Ishikawa (cell line): Measurements from ENCODE around the gene BTK.

Source experiments
- CEBPB ChIP-seq: IDR thresholded peaks from 2 replicates; pipeline ENCODE4 v1.6.1; 2012
- FOXM1 ChIP-seq: IDR thresholded peaks from 2 replicates; pipeline ENCODE4 v1.6.1; 2012; ENCODE audit warnings: low read depth, borderline replicate concordance
- MAX ChIP-seq: IDR thresholded peaks from 2 replicates; pipeline ENCODE4 v1.6.1; 2012
- RAD21 ChIP-seq: IDR thresholded peaks from 2 replicates; pipeline ENCODE4 v1.6.1; 2012; ENCODE audit warnings: low read depth
- TAF1 ChIP-seq: IDR thresholded peaks from 2 replicates; pipeline ENCODE4 v1.6.1; 2012; ENCODE audit warnings: low read depth, mild to moderate bottlenecking
- YY1 ChIP-seq: IDR thresholded peaks from 2 replicates; pipeline ENCODE4 v1.6.1; 2012; ENCODE audit warnings: low read depth
- ZBTB7A ChIP-seq: IDR thresholded peaks from 2 replicates; pipeline ENCODE4 v1.6.1; 2012; ENCODE audit warnings: low read depth
- TF ChIP-seq, protein P1 (sequence below): IDR thresholded peaks from 2 replicates; pipeline ENCODE4 v1.6.1; 2012; ENCODE audit warnings: low read depth, mild to moderate bottlenecking
- TF ChIP-seq, protein P2 (sequence below): IDR thresholded peaks from 2 replicates; pipeline ENCODE4 v1.6.1; 2012

DNA sequence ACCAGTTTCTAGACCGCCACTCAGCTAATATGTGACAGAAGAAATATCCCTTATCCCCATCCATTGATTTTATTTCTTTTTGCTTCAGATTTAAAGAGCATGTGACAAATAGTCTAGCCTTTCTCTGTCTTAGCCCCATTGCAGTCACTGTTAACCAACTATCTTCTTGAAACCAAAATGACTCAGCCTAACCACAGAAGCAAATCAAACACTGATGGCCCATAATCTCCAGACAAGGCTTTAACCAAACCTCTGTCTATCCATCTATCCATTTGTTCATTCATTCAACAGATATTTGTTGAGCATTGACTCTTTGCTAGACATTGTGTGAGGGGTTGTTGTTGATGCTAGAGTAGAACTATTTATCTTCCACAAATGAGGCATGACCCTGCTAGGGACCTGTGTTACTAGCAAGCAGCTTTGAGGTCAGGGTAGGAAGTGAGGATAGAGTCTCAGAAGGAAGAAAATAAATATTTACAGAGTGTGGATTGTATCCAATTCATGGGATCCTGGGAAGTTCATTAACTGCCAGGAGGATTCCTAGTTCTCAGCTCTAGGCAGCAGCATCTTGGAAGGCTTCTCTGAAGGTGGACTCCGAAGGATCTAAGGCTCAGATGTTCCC lies 44.6 kb upstream of the BTK start:
- TF ChIP-seq MAX, result no peak
- TF ChIP-seq, protein P1, sequence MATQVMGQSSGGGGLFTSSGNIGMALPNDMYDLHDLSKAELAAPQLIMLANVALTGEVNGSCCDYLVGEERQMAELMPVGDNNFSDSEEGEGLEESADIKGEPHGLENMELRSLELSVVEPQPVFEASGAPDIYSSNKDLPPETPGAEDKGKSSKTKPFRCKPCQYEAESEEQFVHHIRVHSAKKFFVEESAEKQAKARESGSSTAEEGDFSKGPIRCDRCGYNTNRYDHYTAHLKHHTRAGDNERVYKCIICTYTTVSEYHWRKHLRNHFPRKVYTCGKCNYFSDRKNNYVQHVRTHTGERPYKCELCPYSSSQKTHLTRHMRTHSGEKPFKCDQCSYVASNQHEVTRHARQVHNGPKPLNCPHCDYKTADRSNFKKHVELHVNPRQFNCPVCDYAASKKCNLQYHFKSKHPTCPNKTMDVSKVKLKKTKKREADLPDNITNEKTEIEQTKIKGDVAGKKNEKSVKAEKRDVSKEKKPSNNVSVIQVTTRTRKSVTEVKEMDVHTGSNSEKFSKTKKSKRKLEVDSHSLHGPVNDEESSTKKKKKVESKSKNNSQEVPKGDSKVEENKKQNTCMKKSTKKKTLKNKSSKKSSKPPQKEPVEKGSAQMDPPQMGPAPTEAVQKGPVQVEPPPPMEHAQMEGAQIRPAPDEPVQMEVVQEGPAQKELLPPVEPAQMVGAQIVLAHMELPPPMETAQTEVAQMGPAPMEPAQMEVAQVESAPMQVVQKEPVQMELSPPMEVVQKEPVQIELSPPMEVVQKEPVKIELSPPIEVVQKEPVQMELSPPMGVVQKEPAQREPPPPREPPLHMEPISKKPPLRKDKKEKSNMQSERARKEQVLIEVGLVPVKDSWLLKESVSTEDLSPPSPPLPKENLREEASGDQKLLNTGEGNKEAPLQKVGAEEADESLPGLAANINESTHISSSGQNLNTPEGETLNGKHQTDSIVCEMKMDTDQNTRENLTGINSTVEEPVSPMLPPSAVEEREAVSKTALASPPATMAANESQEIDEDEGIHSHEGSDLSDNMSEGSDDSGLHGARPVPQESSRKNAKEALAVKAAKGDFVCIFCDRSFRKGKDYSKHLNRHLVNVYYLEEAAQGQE, result no peak
- no peak for TF ChIP-seq YY1
- no peak for TF ChIP-seq TAF1
- TF ChIP-seq RAD21, result no peak
- no peak for TF ChIP-seq CEBPB
- TF ChIP-seq ZBTB7A, result no peak
- TF ChIP-seq, protein P2, sequence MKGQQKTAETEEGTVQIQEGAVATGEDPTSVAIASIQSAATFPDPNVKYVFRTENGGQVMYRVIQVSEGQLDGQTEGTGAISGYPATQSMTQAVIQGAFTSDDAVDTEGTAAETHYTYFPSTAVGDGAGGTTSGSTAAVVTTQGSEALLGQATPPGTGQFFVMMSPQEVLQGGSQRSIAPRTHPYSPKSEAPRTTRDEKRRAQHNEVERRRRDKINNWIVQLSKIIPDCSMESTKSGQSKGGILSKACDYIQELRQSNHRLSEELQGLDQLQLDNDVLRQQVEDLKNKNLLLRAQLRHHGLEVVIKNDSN, result no peak
- no peak for TF ChIP-seq FOXM1
